ENCODE results near the gene CCDC51. TPM values are rescaled to one million over a fixed set of nuclear protein-coding genes. Genes with fewer than 3 reads are reported as not detected.

Gene CCDC51
- total and polyA plus RNA-seq, 2 donors (not counting 1 experiment from before 2014, with no cell fraction given), result 5.0 to 5.9 TPM

DNA sequence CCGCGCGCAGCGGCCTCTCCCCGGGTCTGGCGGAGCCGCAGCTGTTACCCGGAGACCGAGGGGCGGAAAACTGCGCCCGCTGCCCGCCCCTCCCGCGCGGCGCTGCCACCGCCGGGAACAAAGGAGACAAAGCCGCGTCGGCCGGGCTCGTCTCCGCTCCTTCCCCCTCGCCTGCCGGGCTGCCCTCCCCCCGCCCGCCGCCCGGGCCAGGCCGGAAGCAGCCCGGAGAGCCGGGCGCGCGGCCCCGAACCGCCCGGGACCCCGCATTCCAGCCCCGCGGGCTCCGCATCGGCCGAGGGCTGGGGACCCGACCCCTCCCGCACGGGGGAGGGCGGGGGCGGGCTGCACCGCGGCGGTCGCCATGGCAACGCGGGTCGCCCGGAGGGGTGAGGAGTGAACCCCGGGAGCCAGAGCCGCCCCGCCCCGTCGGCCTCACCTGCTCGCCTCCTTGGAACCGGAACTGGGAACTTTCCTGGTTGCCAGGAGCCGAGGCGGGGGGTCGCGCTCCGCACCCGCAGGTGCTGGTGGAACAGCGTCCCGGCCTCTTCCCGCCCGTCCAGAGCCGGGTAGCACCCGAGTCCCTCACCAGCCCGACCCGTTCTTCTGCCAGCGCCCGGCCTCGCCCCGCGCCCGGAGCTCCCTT lies 10.5 kb downstream of the CCDC51 start:
- Histone ChIP-seq H3K9ac (ENCODE audit: low read length) (peak overlapping the region; percentile 68), H3K9me3 (ENCODE audit: control extremely low read depth in 1 of 3, control insufficient read depth in 2 of 3, insufficient read depth in 1 of 3, low read length in 2 of 3) (peaks cover 0 to 3% (median 0%) of the 10 kb centered on the region in 3 donors), H2AFZ (ENCODE audit: insufficient read depth, low read depth, low read length, poor library complexity, severe bottlenecking) (peak overlapping the region; percentile 67), H3K4me2 (replicated peaks; ENCODE audit: low read depth, low read length, poor library complexity, severe bottlenecking) (peak overlapping the region; percentile 97), H4K20me1 (ENCODE audit: control insufficient read depth, insufficient read depth, low read length, poor library complexity, severe bottlenecking) (no peaks in the 10 kb centered on the region), H3K36me3 (replicated peaks in 1 of 2; ENCODE audit: control extremely low read depth in 1 of 2, control insufficient read depth in 1 of 2, extremely low read depth in 1 of 2, insufficient read depth in 2 of 2, low read length in 1 of 2) (peaks cover 0 to 16% of the 10 kb centered on the region in 2 experiments), H3K79me2 (ENCODE audit: control insufficient read depth, insufficient read depth, low read length) (no peaks in the 10 kb centered on the region), H3K4me3 (ENCODE audit: control extremely low read depth in 1 of 5, extremely low read depth in 1 of 5, insufficient read depth in 1 of 5, low read depth in 2 of 5, low read length in 4 of 5) (peak overlapping the region in 4 of 5 experiments; percentile 49 to 68 (median 58)), H3K27ac (ENCODE audit: low read length in 2 of 2) (no peak overlapping the region), H3K4me1 (ENCODE audit: control insufficient read depth in 2 of 2, insufficient read depth in 2 of 2, low read length in 2 of 2) (peaks cover 6 to 9% of the 10 kb centered on the region in 2 donors), H3K27me3 (replicated peaks in 1 of 4; ENCODE audit: control extremely low read depth in 1 of 4, control insufficient read depth in 3 of 4, insufficient read depth in 4 of 4, low read length in 3 of 4) (peaks cover 0 to 9% (median 3%) of the 10 kb centered on the region in 4 experiments)
- 1% methylated on average over 86 of the region's 86 CpGs for WGBS (ENCODE audit: insufficient coverage)
- no peaks in the 10 kb centered on the region for H3K9me3 Mint-ChIP-seq (ENCODE audit: insufficient read depth)
- intact Hi-C loops (cut with micrococcal nuclease), result no loop called here
- no peak overlapping the region for H3K27ac Mint-ChIP-seq
- peak; percentile 72 for DNase-seq
- TF ChIP-seq, protein P1, sequence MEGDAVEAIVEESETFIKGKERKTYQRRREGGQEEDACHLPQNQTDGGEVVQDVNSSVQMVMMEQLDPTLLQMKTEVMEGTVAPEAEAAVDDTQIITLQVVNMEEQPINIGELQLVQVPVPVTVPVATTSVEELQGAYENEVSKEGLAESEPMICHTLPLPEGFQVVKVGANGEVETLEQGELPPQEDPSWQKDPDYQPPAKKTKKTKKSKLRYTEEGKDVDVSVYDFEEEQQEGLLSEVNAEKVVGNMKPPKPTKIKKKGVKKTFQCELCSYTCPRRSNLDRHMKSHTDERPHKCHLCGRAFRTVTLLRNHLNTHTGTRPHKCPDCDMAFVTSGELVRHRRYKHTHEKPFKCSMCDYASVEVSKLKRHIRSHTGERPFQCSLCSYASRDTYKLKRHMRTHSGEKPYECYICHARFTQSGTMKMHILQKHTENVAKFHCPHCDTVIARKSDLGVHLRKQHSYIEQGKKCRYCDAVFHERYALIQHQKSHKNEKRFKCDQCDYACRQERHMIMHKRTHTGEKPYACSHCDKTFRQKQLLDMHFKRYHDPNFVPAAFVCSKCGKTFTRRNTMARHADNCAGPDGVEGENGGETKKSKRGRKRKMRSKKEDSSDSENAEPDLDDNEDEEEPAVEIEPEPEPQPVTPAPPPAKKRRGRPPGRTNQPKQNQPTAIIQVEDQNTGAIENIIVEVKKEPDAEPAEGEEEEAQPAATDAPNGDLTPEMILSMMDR (IDR thresholded peaks at IDR 0.05), result no peak
- TF ChIP-seq EZH2 (IDR thresholded peaks at IDR 0.05; ENCODE audit: borderline replicate concordance, insufficient read depth, low read depth, low read length, poor library complexity, severe bottlenecking), result no peak
- peaks cover 16% of the 10 kb centered on the region for H3K27me3 Mint-ChIP-seq
- ATAC-seq (ENCODE audit: low read depth), result peak; percentile 56
- peaks cover 12% of the 10 kb centered on the region for H3K4me1 Mint-ChIP-seq
- H3K4me3 Mint-ChIP-seq, result peak overlapping the region; percentile 83
- ChIA-PET CTCF (interaction anchor here (1.7 to 13.4 kb wide), 2 partner anchors 10 to 28 kb away, joined by 5 to 330 read pairs; partner anchors contain the start of gene CCDC51), POLR2A (interaction anchor here (0.6 to 1.2 kb wide), 2 partner anchors 10 to 235 kb away, joined by 5 to 7 read pairs; partner anchors contain the start of genes CCDC51 and TMA7)

Data from B cell (primary cell).